NAMALWA (cell line): Measurements from ENCODE around the gene TUBGCP2.
A peak's percentile ranks its signal among the peaks of the same experiment; 100 is the strongest.

ENCODE experiments used
- DNase-seq: peaks from one replicate; pipeline ENCODE4 v3.0.0-alpha.2; 2015; ENCODE audit warnings: low spot score

Gene TUBGCP2

DNA sequence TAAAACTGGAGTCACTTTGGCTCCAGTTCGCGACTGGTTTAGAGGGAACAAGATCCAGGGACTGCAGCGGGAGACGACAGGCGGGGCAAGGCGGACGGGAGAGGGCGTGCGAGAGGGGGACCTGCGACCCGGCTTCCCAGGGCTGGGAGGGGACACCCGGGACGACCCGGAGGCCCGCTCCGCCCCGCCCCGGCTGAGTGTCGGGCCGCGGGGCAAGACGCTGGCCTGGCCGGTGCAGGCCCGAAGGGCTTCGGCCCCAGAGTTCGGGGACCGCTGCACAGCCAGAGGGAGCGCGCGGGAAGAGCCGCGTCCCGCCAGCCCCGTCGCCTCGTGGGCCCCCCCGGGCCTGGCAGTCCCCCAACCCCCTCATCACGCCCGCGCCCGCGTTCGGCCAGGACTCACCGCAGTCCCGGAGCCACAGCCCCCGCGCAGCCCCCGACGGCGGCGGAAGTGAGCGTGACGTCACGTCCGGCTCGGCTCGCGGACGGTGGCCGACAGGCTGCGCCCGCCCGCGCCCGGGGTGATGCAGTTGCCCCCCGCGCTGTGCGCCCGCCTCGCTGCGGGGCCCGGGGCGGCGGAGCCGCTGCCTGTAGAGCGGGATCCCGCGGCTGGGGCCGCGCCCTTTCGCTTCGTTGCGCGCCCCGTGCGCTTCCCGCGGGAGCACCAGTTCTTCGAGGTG, at the start of gene TUBGCP2, which contains the start of gene ZNF511:
Gene TUBGCP2 (minus strand): TSS at position 452 of the 679 bp plus-strand sequence. CDS start 5,931 bp downstream, outside the sequence.
Gene ZNF511 (plus strand): TSS at position 494 of the 679 bp plus-strand sequence. CDS start 30 bp downstream, at position 524.
- peak; percentile 90 for DNase-seq

- peak; percentile 88 for DNase-seq
Measured at GRCh38 chr10:133357285-133358161, 48.9 kb upstream of the TUBGCP2 start, which contains the start of gene FUOM. Gene FUOM (minus strand): TSS chr10:133358019. CDS start chr10:133358007, 12 bp downstream.

DNA sequence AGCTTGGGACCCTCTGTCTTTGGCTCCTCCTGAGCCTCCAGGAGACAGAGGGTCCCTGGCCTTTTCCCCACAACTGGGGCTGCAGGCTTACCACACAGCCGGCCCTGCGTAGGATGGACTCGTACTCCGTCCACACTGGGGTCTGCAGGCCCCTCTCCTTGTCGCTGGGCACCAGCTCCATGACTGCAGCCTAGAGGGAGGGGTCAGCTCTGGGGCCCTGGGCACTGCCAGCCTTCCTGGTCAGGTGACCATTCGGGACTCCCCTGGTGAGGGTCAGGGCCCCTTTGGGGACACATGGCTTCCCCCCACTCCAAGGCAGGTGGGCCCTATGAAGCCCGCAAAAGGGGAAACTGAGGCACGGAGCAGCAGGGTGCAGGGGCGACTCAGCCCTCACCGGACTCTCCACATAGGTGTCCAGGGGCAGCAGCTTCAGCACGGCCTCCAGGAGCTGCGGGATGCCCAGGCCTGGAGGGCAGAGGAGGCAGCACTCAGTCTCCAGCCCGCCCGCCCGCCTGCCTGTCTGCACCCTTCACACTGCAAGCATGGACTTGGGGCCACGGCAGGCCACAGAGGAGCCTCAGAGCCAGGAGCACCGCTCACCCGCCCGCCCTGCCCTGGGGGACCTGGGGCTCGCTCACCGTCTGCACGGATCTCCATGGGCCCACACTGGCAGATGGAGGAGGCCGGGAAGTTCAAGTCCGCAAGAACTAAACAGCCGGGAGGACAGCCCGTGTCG, 48.0 kb upstream of the TUBGCP2 start:
- no peak for DNase-seq

DNA sequence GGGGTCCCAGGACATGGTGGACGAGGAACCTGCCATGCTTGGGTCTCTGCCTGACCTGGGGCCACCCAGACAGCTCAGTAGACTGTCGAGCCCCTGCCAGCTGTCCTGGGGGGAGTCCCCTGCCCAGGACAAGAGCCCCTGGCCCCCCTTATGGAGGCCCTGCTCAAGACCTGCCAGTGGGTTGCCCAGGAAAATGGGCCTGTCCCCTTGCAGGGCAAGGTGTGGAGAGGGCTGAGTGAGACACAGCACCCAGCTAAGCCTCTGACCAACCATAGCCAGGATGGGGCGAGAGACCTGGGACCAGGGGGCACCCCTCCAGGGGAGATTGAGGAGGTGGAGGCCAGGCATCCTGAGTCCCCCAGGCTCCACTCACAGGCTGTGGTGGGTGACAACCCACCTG, 47.3 kb upstream of the TUBGCP2 start:
- no peak for DNase-seq

DNA sequence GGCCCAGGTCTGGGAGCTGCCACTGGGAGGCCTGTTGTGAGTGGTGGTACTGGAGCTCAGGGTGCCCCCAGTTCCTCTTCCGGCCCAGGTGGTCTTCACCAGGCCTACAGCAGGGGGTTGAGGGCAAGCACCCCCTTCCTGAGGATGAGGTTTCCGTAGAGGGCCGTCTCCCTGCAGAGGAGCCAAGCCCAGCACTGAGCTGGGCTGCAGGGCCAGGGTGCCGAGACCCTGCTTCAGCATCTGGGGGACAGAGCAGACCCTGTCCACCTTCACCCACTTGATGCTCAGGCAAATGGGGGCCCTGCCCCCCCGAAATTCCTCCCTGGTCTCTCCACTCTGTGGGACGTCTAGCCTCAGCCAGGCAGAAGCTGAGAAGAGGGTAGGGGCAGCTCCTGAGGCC, 46.6 kb upstream of the TUBGCP2 start:
- no peak for DNase-seq

DNA sequence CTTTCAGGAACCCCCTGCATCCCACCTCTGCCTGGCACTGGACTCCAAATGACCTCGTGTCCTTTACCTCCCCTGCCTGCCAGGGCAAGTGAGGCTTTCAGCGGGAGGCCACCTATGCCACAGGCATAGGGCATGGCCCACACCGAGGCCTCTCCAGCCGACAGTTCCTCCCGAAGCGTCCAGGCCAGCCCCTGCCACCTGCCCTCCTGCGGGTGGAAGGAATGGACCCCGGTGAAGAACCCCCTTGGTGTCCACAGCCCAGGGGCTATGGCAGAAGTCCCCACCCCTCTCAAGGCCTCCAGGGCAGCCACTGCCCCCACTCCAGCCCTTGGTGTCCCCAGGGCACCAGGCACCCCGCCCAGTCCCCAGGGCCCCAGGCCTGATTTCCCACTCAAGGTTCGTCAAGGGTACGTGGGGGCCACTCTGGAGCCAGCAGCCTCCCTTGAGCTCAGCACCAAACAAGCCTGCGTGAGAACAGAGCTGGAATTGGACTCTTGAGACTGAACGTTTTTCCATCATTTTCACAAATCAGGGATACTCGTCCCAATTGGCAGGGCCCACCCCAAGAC, 46.1 kb upstream of the TUBGCP2 start:
- no peak for DNase-seq

DNA sequence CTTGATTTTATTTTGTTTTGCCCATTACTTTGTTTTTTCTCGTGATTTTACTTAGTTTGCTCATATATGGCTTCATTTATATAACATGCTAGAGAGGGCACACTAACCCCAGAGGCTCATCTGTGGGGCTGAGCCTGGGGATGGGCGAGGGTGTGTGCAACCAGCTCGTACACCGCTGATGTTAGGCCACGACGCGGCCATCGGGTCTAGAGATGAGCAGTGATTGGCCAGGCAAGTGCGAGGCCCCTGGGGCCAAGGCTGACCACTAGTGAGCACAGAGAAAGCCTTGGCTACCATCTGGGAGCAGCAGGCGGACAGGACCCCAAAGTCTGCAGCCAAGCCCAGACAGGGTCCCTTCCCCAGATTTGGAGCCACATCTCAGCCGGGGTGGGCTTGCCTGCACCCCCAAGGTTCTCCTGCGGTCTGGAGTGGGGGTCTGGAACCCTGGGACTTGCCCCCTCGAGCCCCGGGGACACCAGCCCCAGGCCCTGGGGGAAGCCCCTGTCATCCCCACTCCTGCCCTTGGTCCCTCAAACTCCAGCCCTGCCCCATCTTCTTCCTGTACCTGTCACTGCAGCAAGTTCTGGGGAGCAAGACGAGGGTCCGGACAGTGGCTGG, 45.4 kb upstream of the TUBGCP2 start:
- DNase-seq = no peak

GRCh38 chr10:133353202-133353959, 44.7 kb upstream of the TUBGCP2 start:
- no peak for DNase-seq

DNA sequence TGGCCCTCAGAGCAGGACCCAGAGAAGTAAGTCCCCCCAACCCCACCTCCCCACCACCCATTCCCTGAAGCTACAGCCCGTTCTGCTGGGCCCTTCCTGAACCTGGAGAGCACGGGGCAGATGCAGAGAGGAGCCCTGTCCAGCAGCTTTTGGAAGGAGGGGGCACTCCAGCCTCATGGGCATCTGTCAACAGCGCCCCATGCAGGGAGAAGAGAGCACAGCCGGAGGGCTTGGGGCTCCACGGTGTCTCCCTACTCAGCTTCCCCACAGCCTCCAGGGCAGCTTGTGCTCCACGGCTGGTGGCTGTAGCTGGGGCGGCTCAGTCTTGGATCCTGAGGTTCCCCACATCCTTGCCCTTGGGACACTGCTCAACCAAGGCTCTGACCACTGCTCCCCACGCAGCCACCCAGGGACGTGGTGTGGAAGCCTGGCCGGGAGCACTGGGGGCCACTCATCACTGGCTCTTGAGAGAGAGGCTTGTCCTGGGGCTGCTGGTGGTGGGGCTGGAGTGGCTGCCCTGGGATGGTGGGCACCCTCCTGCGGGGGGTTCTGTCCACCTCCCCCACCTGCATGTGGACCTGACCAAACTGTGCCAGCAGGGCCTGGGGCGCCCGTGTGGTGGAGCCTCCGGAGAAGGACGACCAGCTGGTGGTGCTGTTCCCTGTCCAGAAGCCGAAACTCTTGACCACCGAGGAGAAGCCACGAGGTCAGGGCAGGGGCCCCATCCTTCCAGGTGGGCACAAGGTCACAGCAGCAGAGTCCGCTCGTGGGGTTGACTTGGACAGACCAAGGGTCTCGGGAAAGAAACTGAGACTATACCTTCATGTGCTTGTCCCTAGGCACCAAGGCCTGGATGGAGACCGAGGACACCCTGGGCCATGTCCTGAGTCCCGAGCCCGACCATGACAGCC, 43.0 kb upstream of the TUBGCP2 start:
- no peak for DNase-seq

- DNase-seq = no peak
Measured at GRCh38 chr10:133350950-133351329, 42.3 kb upstream of the TUBGCP2 start.

GRCh38 chr10:133350283-133350949, 41.7 kb upstream of the TUBGCP2 start:
- no peak for DNase-seq

GRCh38 chr10:133349577-133350011, 40.9 kb upstream of the TUBGCP2 start:
- no peak for DNase-seq

DNA sequence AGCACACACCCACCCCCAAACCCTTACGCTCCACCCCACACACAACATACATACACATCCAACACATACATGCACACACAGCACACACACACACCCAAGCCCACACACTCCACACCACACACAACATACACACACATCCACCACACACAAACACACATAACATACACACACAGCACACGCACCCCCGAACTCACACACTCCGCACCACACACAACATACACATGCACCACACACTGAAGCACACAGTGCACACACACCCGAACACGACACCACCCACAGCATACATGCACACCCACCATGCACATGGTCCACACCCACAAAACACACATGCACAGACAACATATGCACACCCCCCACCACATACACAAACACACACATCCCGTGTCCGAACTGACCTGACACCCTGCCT, 40.5 kb upstream of the TUBGCP2 start:
- no peak for DNase-seq

DNA sequence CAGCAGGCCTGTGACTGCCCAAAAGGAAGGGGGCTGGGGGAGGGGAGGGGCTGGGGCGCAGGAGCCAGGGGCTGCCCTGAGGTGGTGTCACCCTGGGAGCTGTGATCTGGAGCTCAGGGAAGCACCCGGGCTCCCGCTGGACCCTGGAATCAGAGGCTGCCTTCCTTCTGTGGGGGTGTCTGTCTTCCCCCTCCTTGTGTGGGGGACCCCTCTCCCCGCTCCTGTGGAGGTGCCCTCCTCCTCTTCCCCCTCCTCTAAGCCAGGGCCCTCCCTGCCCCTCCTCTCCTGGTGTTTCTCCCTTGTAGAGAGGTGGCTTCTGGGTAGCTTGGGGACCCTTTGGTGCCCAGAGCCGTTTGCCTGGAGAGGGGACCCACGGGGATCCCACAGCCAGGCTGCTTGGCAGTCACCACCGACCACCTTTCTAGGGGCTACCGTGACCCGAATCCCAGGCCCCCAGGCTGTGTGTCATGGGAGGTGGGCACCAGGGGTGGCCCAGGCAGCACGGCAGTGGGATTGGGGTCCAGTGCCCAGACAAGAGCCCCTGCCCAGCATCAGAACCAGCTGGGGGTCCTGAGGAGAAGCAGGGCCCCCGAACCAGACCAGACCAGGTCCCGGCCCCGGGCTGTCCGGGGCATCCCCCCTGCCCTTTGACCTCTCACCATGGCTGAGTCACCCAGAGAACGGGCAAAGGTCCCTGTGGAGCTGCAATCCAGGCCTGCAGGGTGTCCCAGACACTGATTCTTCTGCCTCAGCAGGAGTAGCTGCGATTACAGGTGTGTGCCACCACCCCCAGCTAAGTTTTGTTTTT, 39.2 kb upstream of the TUBGCP2 start:
- no peak for DNase-seq

- DNase-seq = no peak
Measured at GRCh38 chr10:133346413-133346812, 37.7 kb upstream of the TUBGCP2 start.

DNA sequence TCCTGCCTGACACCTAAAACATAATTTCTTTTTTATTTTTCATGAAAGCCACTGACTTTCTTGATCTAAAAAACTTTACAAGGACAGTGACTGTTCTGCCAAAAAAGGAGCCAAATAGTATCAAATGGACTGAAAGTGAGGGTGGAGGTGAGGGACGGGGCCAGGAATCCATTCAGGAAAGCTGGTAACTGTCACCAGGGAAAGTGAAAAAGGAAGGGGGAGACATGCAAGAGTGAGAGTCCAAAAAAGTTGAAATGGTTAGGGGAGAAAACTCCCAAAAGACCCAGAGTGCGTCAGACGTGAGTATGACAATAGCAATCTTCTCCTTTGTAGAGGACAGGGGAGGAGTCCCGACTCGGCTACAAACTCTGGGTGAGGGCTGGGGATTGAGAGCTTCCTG, 35.6 kb upstream of the TUBGCP2 start:
- no peak for DNase-seq

- DNase-seq = no peak
Measured at GRCh38 chr10:133343558-133343957, 34.9 kb upstream of the TUBGCP2 start.

GRCh38 chr10:133342942-133343341, 34.3 kb upstream of the TUBGCP2 start:
- no peak for DNase-seq
